Endothelial cell of umbilical vein (primary cell): ENCODE measurements around the gene SERPINI1. TPM values are rescaled to one million over a fixed set of nuclear protein-coding genes. Genes with fewer than 3 reads are reported as not detected.

Source experiments
- BruUV-seq: library from RNA; stranded (reverse); fragments of 400-500 nt; replicated peaks from 2 replicates; lab custom pipeline; 2021; lab: Mats Ljungman, UMichigan
- CTCF ChIA-PET: fragments of 300-600, 350-600 bp; sonication (Branson Sonifier 250); formaldehyde crosslinking; loops from one replicate; lab custom pipeline; 2021; ENCODE audit warnings: antibody characterized with exemption, inconsistent platforms; lab: Charles Lee
- POLR2A ChIA-PET: fragments of 300-600, 350-600 bp; sonication (Branson Sonifier 250); formaldehyde crosslinking; loops from one replicate; lab custom pipeline; 2021; ENCODE audit warnings: antibody characterized with exemption, inconsistent platforms; lab: Charles Lee
- DNase-seq: peaks from one replicate; pipeline ENCODE4 v3.0.0-alpha.2; 2011; ENCODE audit warnings: low read depth, low spot score
- FAIRE-seq: peaks from 2 replicates; lab custom pipeline; 2011; peaks lifted over from hg19 to GRCh38; lab: Jason Lieb, UNC
- H2AFZ ChIP-seq: 2 replicates; pipeline ENCODE4 v1.6.0; 2012; ENCODE audit warnings: low read depth, low read length, control low read depth, inconsistent platforms
- H3K27ac ChIP-seq: 2 replicates; pipeline ENCODE4 v1.5.1; 2011; ENCODE audit warnings: low read depth, mild to moderate bottlenecking, control low read depth, low read length, moderate library complexity; ENCODE audit not compliant: insufficient read depth
- H3K27me3 ChIP-seq, 2 experiments: 2 replicates each; pipeline versions ENCODE4 v1.6.0 to v1.6.1; 2011; ENCODE audit warnings: low read length in 2 of 2, mixed read lengths in 1 of 2; ENCODE audit not compliant: control insufficient read depth in 2 of 2, insufficient read depth in 2 of 2
- H3K36me3 ChIP-seq, 2 experiments: 2 replicates in 1 of 2; 3 replicates in 1 of 2; pipeline ENCODE4 v1.5.1; 2011; ENCODE audit warnings: low read length in 2 of 2, mild to moderate bottlenecking in 1 of 2, moderate library complexity in 1 of 2; ENCODE audit not compliant: control insufficient read depth in 2 of 2, insufficient read depth in 2 of 2; ENCODE audit errors: extremely low read depth in 1 of 2
- H3K4me1 ChIP-seq: 3 replicates; pipeline ENCODE4 v1.5.1; 2011; ENCODE audit warnings: mild to moderate bottlenecking, low read length; ENCODE audit not compliant: control insufficient read depth, insufficient read depth; ENCODE audit errors: extremely low read depth
- H3K4me2 ChIP-seq: 2 replicates; pipeline ENCODE4 v1.6.1; 2011; ENCODE audit warnings: low read length, control low read depth, mixed read lengths; ENCODE audit not compliant: insufficient read depth
- H3K4me3 ChIP-seq, 3 experiments: fragments of 200-600 bp in 1 of 3; sonication (generic), shearing (Covaris generic) in 1 of 3; replicated peaks in 1 of 3; 2 replicates each; pipeline ENCODE4 v1.5.1; 2011 to 2016; ENCODE audit warnings: control low read depth in 3 of 3, low read length in 3 of 3, mild to moderate bottlenecking in 2 of 3, inconsistent platforms in 1 of 3, low read depth in 1 of 3, moderate library complexity in 1 of 3; ENCODE audit not compliant: insufficient read depth in 1 of 3
- H3K79me2 ChIP-seq: 2 replicates; pipeline ENCODE4 v1.6.0; 2012; ENCODE audit warnings: low read length, inconsistent platforms; ENCODE audit not compliant: control insufficient read depth, insufficient read depth
- H3K9ac ChIP-seq: replicated peaks from 2 replicates; pipeline ENCODE3; 2011; ENCODE audit warnings: low read length, control low read depth; ENCODE audit not compliant: insufficient read depth; ENCODE audit errors: extremely low read depth
- H3K9me1 ChIP-seq: replicated peaks from 3 replicates; pipeline ENCODE4 v1.6.0; 2011; ENCODE audit warnings: mild to moderate bottlenecking, low read length; ENCODE audit not compliant: control insufficient read depth, insufficient read depth; ENCODE audit errors: extremely low read depth
- H3K9me3 ChIP-seq: replicated peaks from 2 replicates; pipeline ENCODE4 v1.5.1; 2012; ENCODE audit warnings: low read length, inconsistent platforms; ENCODE audit not compliant: control insufficient read depth, insufficient read depth
- H4K20me1 ChIP-seq: replicated peaks from 2 replicates; pipeline ENCODE3; 2011; ENCODE audit warnings: mild to moderate bottlenecking, low read length; ENCODE audit not compliant: control insufficient read depth, insufficient read depth; ENCODE audit errors: extremely low read depth
- CTCF ChIP-seq, 2 donors: IDR thresholded peaks; 1 replicate in 1 of 2; 2 replicates in 1 of 2; pipeline ENCODE4 v1.5.1; 2011; ENCODE audit warnings: low read length in 2 of 2, mild to moderate bottlenecking in 2 of 2, moderate library complexity in 2 of 2, control low read depth in 1 of 2, inconsistent platforms in 1 of 2, low read depth in 1 of 2; ENCODE audit not compliant: insufficient read depth in 1 of 2; ENCODE audit errors: extremely low read depth in 1 of 2
- EZH2 ChIP-seq: IDR thresholded peaks from 2 replicates; pipeline ENCODE4 v1.6.1; 2012; ENCODE audit warnings: borderline replicate concordance, low read depth, mild to moderate bottlenecking, moderate library complexity, low read length, inconsistent platforms; ENCODE audit not compliant: severe bottlenecking
- FOS ChIP-seq: IDR thresholded peaks from 2 replicates; pipeline ENCODE4 v1.6.1; 2011; ENCODE audit warnings: mild to moderate bottlenecking, low read length, moderate library complexity, borderline replicate concordance; ENCODE audit not compliant: insufficient read depth
- GATA2 ChIP-seq: IDR thresholded peaks from 2 replicates; pipeline ENCODE4 v1.7.0; 2011; ENCODE audit warnings: low read depth, mild to moderate bottlenecking, moderate library complexity, mixed read lengths, low read length; ENCODE audit not compliant: insufficient read length, insufficient read depth
- JUN ChIP-seq: IDR thresholded peaks from 2 replicates; pipeline ENCODE4 v1.6.1; 2011; ENCODE audit warnings: borderline replicate concordance, low read depth; ENCODE audit not compliant: insufficient read length, insufficient read depth
- MAX ChIP-seq: IDR thresholded peaks from 2 replicates; pipeline ENCODE4 v1.6.1; 2011; ENCODE audit not compliant: insufficient read depth, insufficient read length
- MYC ChIP-seq: IDR thresholded peaks from one replicate; pipeline ENCODE4 v1.6.1; 2011; ENCODE audit warnings: mild to moderate bottlenecking, low read depth, low read length
- POLR2A ChIP-seq: IDR thresholded peaks from 2 replicates; pipeline ENCODE4 v1.6.1; 2012; ENCODE audit warnings: low read depth, mild to moderate bottlenecking, control low read depth, low read length
- POLR2AphosphoS5 ChIP-seq: IDR thresholded peaks from 2 replicates; pipeline ENCODE4 v1.6.1; 2012; ENCODE audit warnings: low read depth, mild to moderate bottlenecking, control low read depth, low read length, moderate library complexity; ENCODE audit not compliant: insufficient read depth
- dilution Hi-C: fragments of 300-500 bp; cut with MboI; formaldehyde crosslinking; loops from one replicate; pipeline ENCODE4 v1.15.0; 2019; ENCODE audit warnings: low sequenced_read_pairs; ENCODE audit not compliant: extremely low pct_ligation_motif_present
- intact Hi-C: fragments of 100-400 bp; cut with micrococcal nuclease; formaldehyde crosslinking; loops from one replicate; pipeline ENCODE4 v1.10.0; 2022
- polyA plus RNA-seq, 4 experiments: library from polyadenylated mRNA; depleted of rRNA in 3 of 4; stranded (reverse) in 3 of 4; unstranded in 1 of 4; fragments of >200 nt; gene quantifications; 2 replicates each; pipeline versions ENCODE4 v1.2.1 to v1.2.3, GENCODE V29; 2011 to 2012; ENCODE audit warnings: missing spikeins in 1 of 4
- total RNA-seq: library from RNA; stranded (reverse); gene quantifications from 2 replicates; pipeline ENCODE4 v1.2.3, GENCODE V29; 2021

The SERPINI1 gene
- total and polyA plus RNA-seq, 2 donors (not counting 3 experiments of a cell fraction or from before 2014, with no cell fraction given): 0.22 to 0.28 TPM

- Histone ChIP-seq H3K27me3 (no peaks in the 10 kb centered on the region), H3K4me2 (no peak overlapping the region), H3K4me3 (no peak overlapping the region), H2AFZ (no peak overlapping the region), H3K27ac (no peak overlapping the region), H3K4me1 (no peaks in the 10 kb centered on the region), H3K36me3 (peaks cover 0 to 4% of the 10 kb centered on the region in 2 experiments), H4K20me1 (peaks cover 4% of the 10 kb centered on the region), H3K9me3 (no peaks in the 10 kb centered on the region), H3K9ac (no peak overlapping the region), H3K79me2 (peaks cover 51% of the 10 kb centered on the region), H3K9me1 (no peaks in the 10 kb centered on the region)
- no peak for FAIRE-seq
- dilution Hi-C loops: no loop called here
- ChIA-PET CTCF (interaction anchor here (1.0 kb wide), 1 partner anchor 32 kb away, joined by 4 read pairs; no protein-coding TSS in a partner anchor), POLR2A (no interaction called here)
- BruUV-seq: no TSS peak
- intact Hi-C loops: no loop called here
- no peak for DNase-seq
- TF ChIP-seq POLR2A: no peak
Observed at GRCh38 chr3:167716920-167717319, 18.6 kb upstream of the SERPINI1 start.

GRCh38 chr3:167718582-167718981 lies 16.9 kb upstream of the SERPINI1 start:
- Histone ChIP-seq H3K36me3 (peaks cover 0 to 4% of the 10 kb centered on the region in 2 experiments), H3K9me1 (no peaks in the 10 kb centered on the region), H3K9me3 (no peaks in the 10 kb centered on the region), H3K27ac (no peak overlapping the region), H4K20me1 (peaks cover 8% of the 10 kb centered on the region), H3K4me2 (no peak overlapping the region), H3K79me2 (peaks cover 55% of the 10 kb centered on the region), H3K4me1 (no peaks in the 10 kb centered on the region), H2AFZ (no peak overlapping the region), H3K9ac (no peak overlapping the region), H3K4me3 (no peak overlapping the region), H3K27me3 (no peaks in the 10 kb centered on the region)
- CTCF ChIA-PET: no interaction called here
- intact Hi-C loops: no loop called here
- BruUV-seq: no TSS peak
- TF ChIP-seq JUN (no peak), GATA2 (no peak), MAX (no peak), POLR2AphosphoS5 (no peak), POLR2A (no peak), CTCF (IDR thresholded peaks at IDR 0.05; ENCODE audit: extremely low read depth in 1 of 2, insufficient read depth in 1 of 2, low read depth in 1 of 2, low read length in 2 of 2) (no peak), MYC (no peak), EZH2 (no peak), FOS (no peak)
- POLR2A ChIA-PET: no interaction called here
- FAIRE-seq (no peak), DNase-seq (no peak)
- dilution Hi-C loops: no loop called here
